Stimulated activated CD8-positive, alpha-beta memory T cell treated with anti-CD3 and anti-CD28 coated beads, Interleukin-4, amount 100 ng/mL, for 48 hours (primary cell): ENCODE measurements around the gene TMC7.

ENCODE experiments used
- DNase-seq: peaks from one replicate; pipeline ENCODE4 v3.0.0-alpha.2; 2020

The TMC7 gene

DNA sequence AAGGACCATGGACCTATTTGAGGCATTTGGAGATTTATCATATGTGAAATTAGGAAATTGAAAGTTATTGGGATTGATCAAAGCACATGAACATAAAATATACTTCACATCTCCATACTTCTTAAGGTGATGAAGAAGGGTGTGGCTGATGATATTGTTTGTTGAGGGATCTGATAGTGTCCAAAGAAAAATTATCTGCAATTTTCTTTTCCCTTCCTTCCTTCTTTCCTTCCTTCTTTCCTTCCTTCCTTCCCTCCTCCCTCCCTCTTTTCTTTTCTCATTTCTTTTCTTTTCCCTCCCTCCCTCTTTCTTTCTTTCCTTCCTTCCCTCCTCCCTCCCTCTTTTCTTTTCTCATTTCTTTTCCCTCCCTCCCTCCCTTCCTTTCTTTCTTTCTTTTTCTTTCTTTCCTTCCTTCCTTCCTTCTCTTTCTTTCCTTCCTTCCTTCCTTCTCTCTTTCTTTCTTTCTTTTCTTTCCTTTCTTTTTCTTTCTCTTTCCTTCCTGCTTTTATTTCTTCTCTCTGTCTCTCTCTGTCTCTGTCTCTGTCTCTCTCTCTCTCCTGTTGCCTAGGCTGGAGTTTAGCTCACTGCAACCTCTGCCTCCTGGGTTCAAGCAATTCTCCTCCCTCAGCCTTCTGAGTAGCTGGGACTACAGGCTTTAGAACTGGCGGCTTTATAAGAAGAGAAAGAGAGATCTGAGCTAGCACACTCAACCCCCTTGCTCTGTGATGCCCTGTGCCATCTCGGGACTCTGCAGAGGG lies 109.1 kb downstream of the TMC7 start:
- no peak for DNase-seq

DNA sequence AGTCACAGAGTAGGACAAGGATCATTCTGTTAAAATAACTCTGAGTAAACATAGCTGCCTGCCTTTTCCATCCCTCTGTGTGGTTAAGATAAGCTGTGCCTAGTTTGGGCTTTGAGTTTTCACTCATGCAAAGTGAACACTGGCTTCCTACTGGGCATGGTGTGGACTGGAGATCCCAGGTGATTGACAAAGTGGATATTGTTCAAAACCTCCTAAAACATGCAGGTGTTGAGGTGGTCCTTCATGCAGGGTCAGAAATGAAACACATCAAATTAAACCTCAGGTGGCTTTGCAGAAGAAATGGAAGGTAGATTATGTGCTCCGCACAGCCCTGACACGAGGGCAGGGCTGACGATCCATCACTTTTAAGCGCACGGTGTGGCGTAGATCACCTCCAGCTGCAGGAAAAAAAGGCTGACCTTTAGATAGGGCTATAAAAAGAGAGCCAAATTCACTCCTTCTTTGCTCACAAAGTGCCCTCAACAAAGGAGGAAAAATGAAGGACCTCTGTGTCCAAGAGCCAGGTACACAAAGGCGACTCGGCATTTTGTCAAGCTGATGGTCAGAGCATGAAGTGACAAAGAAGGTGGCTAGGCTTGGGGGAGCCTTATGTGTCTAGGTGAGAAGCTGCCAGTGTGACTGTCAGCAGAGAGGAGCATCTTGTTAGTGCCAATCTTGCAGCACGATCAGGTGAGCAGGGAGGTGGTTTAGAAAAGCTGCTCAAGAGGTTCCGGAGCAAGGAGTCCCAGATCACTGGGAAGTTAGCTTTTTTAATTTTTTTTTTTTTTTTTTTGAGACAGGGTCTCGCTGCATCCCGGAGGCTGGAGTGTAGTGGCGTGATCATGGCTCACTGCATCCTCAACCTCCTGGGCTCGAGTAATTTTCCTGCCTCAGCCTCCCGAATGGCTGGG lies 110.2 kb downstream of the TMC7 start:
- DNase-seq, result no peak

DNA sequence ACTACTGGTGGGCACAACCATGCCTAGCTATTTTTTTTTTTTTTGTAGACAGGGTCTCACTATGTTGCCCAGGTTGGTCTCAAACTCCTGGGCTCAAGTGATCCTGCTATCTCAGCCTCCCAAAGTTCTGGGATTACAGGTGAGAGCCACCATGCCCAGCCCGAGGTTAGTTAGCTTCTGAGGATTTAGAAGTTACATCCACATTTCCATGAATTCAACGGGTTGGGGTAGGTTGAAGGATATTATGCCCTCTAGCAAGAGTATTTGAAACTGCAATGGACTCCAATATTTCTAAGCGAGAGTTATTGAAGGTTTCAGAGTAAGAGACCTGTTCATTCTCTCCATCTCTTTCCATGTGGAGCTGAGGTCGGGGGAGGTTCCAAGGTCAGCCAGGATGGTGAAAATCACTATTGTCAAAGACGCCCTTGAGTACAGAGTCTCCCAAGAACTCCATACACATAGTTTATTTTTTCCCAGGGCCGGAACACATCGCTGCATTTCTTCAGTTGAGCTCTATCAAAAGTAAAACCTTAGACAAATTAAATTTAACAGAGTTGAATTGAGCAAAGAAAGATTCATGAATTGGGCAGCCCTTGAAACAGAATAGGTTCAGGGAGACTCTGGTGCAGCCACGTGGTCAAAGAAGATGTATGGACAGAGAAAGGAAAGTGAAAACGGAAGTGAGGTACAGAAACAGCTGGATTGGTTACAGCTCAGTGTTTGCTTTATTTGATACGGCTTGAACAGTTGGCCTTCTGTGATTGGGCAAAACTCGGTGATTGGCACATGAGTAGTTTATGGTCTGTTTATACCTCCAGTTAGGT lies 111.0 kb downstream of the TMC7 start:
- no peak for DNase-seq

DNA sequence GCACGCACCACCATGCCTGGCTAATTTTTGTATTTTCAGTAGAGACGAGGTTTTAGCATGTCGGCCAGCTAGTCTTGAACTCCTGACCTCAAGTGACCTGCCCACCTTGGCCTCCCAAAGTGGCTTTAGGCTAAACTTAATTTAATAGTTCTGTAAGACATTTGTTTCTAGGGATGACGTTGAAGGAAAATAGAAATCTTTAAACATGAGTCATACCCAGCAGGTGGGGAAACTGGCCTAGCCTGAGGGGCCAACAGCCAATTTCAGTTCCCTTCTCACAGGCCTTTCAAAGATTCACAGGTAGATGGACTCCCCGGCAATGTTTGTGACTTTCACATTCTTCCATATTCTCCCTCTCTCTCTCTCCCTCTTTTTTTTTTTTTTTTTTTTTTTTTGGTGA lies 111.9 kb downstream of the TMC7 start:
- no peak for DNase-seq

DNA sequence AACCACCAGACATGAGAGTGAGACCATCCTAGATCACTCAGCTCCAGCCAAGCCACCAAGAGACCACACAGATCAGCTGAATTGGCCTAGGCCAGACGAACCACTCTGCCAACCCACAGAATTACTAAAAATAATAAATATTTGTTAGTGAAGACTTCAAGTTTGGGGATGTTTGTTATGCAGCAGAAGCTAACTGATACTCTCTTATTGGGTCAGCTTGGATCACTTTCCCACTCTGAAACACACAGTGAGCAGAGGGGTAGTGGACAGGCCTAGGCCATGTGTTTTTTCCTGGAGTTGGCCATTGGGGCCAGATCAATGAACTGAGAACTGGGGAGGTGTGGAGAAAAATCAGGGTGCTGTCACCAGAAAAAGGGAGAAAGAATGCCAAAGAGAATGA lies 114.4 kb downstream of the TMC7 start:
- no peak for DNase-seq

DNA sequence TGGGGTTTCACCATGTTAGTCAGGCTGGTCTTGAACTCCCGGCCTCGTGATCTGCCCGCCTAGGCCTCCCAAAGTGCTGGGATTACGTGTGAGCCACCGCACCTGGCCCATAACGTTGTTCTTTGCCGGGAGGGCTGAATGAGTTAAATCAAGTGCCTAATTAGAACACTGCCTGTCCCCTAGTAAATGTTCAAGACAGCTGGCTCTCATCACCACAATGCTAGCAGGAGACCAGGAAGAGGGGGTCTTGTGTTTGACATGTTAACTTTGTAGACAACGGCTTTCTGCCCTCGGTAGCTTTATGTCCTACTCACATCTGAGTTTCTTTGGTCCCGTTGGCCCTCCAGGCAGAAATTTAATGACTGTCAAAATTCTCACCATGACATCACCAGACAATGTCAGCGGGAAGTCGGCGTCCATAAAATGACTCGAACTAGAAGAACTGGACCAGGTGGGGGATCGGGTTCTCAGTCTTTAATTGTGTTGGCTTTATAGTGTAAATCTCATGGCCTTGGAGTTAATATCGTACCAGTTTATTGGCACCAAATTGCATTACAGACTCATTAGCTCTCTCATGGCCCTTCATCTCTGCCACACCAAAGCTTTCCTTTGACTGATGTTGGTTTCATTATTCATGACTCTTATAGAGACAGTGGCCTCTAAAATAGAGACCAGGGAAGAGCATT lies 118.6 kb downstream of the TMC7 start:
- DNase-seq, result no peak

DNA sequence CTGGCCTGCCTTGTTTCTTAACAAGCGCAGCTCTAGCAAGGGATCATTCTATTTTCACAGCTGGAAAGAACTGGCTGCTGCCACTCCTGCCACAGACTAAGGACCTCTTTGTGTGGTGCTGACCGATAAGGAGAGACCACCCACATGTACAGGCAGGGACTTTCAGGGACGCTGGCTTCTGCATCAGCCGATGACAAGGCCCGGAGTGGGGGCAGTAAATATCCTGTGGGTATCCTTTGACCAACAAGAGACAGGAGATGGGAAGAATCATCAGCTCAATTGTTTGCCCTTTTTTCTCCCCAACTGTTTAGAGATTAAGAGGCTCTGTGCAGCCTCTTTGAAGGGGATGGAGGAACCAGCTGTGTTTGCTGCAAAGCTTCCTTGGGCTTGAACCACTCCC lies 120.9 kb downstream of the TMC7 start:
- no peak for DNase-seq

DNA sequence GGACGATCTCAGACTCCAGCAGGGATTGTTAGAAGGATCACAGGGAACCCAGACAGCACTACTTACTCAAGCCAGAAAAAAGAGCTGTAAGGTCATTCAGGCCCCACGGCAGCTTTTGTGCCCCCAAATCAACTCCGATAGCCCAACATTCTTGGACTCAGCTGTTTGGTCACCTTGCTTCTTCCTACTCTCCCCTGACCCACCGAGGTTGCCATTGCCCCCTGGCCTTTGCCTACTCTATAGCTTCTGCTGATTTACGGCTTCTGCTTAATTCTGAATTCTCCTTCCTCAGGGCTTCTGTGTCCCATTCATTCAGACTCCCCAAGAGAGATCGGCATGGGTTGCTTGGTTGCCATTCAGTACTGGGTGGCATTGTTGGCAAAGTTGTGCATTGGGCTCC lies 121.4 kb downstream of the TMC7 start:
- DNase-seq, result no peak

DNA sequence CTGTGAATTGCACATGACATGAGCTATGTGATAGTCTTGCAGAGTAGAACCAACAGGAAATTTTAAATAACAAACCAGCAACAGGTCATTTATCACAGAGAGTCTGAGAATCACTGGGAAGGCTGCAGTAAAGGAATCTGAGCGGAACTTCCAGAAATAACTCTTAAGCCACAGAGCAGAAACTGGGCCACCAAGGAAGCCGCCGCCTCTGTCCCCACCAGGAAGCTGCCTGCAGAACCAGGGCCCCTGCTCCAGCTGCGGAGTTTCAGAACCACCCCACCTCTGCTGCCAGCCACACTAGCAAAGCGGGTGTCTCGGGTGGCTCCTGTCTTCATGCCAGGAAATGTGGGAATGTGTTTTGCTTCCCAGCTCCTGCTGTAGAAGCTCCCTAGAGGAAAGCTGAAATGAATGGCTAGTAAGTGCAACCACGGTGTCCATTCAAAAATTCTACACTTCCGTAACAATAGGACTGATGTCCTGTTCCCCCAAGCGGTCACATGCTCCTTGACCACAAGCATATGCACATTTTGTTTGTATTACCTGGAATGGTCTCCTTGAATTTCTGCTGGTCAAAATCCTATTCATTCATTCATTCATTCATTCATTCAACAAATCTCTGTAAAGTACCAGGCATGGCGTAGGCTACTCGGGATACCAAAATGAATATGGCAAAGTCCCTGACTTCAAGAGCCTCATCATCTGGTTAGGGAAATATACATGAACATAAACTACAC lies 122.3 kb downstream of the TMC7 start:
- DNase-seq, result no peak

DNA sequence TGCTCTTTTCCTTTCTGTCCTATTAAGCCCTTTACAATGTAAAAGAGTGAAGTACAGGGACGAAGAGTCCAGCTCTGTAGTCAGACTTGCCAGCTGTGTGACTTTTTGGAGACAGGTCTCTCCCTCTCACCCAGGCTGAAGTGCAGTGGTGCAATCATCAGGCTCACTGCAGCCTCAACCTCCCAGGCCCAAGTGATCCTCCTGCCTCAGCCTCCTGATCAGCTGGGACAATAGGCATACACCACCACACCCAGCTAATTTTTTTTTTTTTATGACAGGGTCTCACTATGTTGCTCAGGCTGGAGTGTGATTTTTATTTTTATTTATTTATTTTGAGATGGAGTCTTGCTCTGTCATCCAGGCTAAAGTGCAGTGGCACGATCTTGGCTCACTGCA lies 122.9 kb downstream of the TMC7 start:
- DNase-seq, result no peak

DNA sequence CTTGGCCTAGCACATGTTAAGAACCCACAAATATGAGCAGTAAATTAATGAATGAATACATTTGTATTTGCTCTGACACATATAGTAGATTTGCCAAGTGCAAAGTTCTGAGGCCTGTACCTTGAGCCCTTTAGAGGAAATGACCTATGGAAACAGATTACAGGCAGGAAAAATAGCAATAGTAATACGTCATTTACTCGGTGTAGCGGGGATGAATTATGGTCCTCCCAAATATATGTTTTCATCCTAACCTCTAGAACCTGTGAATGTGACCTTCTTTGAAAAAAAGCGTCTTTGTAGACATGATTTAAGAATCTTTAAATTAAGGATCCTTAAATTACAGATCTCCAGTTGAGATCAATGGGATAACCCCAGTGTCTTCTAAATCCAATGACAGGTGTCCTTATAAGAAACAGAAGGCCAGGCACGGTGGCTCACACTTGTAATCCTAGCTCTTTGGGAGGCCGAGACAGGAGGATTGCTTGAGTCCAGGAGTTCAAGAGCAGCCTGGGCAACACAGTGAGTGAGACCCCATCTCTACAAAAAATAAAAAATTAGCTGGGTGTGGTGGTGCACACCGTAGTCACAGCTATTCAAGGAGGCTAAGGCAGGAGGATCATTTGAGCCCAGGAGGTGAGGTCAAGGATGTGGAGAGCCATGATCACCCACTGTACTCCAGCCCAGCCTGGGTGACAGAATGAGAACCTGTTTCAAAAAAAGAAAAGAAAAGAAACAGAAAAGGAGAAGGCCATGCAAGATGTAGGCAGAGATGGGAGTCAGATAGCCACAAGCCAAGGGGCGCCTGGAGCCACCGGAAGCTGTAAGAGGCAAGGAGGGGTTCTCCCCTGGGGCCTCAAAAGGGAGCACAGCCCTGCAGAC lies 124.9 kb downstream of the TMC7 start:
- no peak for DNase-seq

DNA sequence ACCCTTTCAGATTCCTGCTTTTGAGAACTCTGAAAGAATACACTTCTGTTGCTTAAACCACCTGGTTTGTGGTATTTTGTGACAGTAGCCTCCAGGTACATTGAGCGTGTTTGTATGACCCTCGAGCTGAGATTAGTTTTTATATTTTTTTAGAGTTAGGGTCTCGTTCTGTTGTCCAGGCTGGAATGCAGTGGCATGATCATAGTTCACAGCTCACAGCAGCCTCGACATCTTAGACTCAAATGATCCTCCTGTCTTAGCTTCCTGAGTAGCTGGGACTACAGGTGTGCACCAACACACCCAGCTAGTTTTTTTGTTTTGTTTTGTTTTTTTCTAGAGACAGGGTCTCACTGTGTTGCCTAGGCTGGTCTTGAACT lies 125.5 kb downstream of the TMC7 start:
- DNase-seq, result no peak

DNA sequence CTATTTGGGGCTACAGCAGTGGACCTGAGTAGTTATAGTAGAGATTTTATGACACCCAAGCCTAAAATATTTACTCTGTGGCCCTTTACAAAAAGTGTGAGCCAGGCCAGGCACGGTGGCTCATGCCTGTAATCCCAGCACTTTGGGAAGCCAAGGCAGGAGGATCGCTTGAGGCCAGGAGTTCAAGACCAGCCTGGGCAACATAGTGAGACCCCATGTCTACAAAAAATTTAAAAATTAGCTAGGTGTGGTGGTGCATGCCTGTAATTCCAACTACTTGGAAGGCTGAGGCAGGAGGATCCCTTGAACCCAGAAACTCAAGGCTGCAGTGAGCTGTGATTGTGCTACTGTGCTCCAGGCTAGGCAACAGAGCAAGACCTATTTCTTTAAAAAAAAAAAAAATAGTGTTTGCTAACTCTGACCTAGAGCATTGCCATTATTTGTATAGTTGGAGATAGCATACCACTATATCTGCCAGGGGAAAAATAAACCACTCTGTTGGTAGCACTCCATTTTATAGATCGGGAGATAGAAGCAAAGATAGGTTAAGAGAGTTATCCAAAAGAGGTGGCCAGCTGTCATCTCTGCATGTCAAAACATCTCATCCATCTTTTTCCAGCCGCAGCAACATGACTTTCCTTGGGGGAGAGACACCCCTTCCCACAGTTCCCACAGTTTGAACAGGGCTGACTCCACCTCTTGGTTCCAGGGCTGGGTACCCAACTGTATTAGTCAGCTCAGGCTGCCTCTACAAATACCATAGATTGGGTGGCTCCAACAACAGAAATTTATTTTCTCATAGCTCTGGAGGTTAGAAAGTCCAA lies 127.0 kb downstream of the TMC7 start:
- no peak for DNase-seq

DNA sequence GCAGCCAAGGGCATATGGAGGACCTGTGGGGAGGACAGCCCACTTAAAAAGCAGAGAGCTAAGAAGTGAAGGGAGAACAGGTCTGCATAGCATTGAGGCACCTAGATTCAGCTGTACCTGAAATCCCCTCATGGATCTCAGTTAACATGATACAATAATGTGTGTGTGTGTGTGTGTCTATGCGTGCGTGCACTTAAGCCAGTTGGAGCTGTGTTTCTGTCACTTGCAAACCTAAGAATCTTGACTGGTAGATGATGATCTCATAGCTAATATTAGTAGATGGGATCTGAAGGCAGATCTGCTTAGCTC lies 128.3 kb downstream of the TMC7 start:
- no peak for DNase-seq
